Measurements from ENCODE around the gene TSHZ2. TPM values are rescaled to one million over a fixed set of nuclear protein-coding genes. Genes with fewer than 3 reads are reported as not detected.
A peak's percentile ranks its signal among the peaks of the same experiment; 100 is the strongest.

The TSHZ2 gene
- total and polyA plus RNA-seq, 9 of the 15 experiments (the other 6 are each of a cell fraction or from before 2014, with no cell fraction given) = 0.03 to 0.20 (median 0.05) TPM; not detected in 4

DNA sequence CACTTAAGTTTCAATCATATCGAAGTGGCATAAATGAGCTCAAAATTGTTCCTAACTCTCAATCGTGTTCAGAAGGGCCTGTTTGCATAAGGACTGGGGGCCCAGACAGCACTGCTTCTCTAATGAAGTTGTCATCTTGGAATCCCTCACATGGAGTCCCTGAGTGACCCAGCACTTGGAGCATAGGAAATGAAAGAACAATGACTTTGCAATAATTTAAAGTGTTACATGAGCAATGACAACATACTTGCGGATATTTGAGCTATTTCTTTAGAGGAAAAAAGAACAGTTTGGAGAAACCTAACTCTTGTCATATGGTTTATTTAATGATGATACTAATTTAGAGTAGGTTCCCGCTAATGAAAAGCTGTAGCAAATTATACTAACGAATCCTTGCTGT lies 239.9 kb downstream of the TSHZ2 start (continued):
- TF ChIP-seq NBN (IDR thresholded peaks at IDR 0.05; ENCODE audit: low read depth) (no peak), ZNF140 (CRISPR knock-in tag; IDR thresholded peaks at IDR 0.05) (no peak), TCFL5 (CRISPR knock-in tag; conservative IDR thresholded peaks at IDR 0.05) (no peak), HMG20A (CRISPR knock-in tag; conservative IDR thresholded peaks at IDR 0.05) (no peak), ARHGAP35 (IDR thresholded peaks at IDR 0.05; ENCODE audit: partially characterized antibody) (no peak), ZC3H11A (IDR thresholded peaks at IDR 0.05; ENCODE audit: low read depth, low read length) (no peak), ZNF408 (CRISPR knock-in tag; IDR thresholded peaks at IDR 0.05; ENCODE audit: low read depth) (no peak), TSC22D4 (tag; IDR thresholded peaks at IDR 0.05) (no peak), RBFOX2 (IDR thresholded peaks at IDR 0.05; ENCODE audit: low read depth, low read length) (no peak), MECOM (CRISPR knock-in tag; IDR thresholded peaks at IDR 0.05) (no peak), ZKSCAN3 (CRISPR knock-in tag; IDR thresholded peaks at IDR 0.05) (no peak), STAT5B (CRISPR knock-in tag; IDR thresholded peaks at IDR 0.05) (no peak), SAP30 (IDR thresholded peaks at IDR 0.05; ENCODE audit: borderline replicate concordance, insufficient read depth, low read depth, low read length, poor library complexity, severe bottlenecking) (no peak), NCOA6 (IDR thresholded peaks at IDR 0.05) (no peak), NCOA2 (IDR thresholded peaks at IDR 0.05; ENCODE audit: partially characterized antibody in 2 of 2) (no peak), C11orf30 (IDR thresholded peaks at IDR 0.05; ENCODE audit: low read depth) (peak; percentile 90), POLR3G (IDR thresholded peaks at IDR 0.05; ENCODE audit: extremely low read depth, insufficient read length, insufficient replicate concordance) (no peak), ZNF12 (CRISPR knock-in tag; IDR thresholded peaks at IDR 0.05) (no peak), SNIP1 (IDR thresholded peaks at IDR 0.05; ENCODE audit: low read depth) (no peak), RBM34 (IDR thresholded peaks at IDR 0.05; ENCODE audit: borderline replicate concordance, insufficient read depth, low read length) (no peak)
- TF ChIP-seq, protein P1, sequence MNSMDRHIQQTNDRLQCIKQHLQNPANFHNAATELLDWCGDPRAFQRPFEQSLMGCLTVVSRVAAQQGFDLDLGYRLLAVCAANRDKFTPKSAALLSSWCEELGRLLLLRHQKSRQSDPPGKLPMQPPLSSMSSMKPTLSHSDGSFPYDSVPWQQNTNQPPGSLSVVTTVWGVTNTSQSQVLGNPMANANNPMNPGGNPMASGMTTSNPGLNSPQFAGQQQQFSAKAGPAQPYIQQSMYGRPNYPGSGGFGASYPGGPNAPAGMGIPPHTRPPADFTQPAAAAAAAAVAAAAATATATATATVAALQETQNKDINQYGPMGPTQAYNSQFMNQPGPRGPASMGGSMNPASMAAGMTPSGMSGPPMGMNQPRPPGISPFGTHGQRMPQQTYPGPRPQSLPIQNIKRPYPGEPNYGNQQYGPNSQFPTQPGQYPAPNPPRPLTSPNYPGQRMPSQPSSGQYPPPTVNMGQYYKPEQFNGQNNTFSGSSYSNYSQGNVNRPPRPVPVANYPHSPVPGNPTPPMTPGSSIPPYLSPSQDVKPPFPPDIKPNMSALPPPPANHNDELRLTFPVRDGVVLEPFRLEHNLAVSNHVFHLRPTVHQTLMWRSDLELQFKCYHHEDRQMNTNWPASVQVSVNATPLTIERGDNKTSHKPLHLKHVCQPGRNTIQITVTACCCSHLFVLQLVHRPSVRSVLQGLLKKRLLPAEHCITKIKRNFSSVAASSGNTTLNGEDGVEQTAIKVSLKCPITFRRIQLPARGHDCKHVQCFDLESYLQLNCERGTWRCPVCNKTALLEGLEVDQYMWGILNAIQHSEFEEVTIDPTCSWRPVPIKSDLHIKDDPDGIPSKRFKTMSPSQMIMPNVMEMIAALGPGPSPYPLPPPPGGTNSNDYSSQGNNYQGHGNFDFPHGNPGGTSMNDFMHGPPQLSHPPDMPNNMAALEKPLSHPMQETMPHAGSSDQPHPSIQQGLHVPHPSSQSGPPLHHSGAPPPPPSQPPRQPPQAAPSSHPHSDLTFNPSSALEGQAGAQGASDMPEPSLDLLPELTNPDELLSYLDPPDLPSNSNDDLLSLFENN (IDR thresholded peaks at IDR 0.05; ENCODE audit: low read depth in 2 of 2, low read length in 2 of 2) = no peak
